ENCODE measurements around the gene EPHB2.

DNA sequence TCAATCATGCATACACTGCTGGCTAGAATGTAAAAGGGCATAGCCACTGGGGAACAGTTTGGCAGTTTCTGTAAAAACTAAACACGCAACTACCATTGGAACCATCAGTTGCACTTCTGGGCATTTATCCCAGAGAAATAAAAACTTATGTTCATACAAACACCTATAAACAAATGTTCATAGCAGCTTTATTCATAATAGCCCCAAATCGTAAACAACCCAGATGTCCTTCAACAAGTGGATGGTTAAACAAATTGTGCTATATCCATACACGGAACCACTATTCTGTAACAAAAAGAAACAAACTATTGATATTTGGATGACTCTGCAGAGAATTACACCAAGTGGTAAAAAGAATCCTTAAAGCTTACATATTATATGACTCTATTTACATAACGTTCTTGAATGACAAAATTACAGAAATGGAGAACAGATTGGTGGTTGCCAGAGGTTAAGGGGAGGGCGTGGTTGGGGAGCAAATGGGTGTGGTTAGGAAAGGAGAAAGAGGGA lies 239.2 kb downstream of the EPHB2 start:
- TF ChIP-seq SPI1 (IDR thresholded peaks at IDR 0.05; ENCODE audit: low read depth, low read length) (no peak), POLR2AphosphoS5 (IDR thresholded peaks at IDR 0.05; ENCODE audit: low read depth, low read length) (no peak), PAX5 (IDR thresholded peaks at IDR 0.05; ENCODE audit: insufficient read depth, low read length, severe bottlenecking) (no peak)
